ENCODE results near the gene CCDC93.
"Not testable (repeated sequence)": the region's sequence is repeated elsewhere in the genome, so short reads cannot be mapped to it uniquely, and the experiment has no call there.

Gene CCDC93

GRCh38 chr2:117931978-117932377, 81.9 kb downstream of the CCDC93 start:
- TF ChIP-seq TAF1 (IDR thresholded peaks at IDR 0.05; ENCODE audit: borderline replicate concordance, low read depth, low read length) (no peak), POLR2AphosphoS5 (IDR thresholded peaks at IDR 0.05; ENCODE audit: low read depth, low read length) (no peak), POLR2A (IDR thresholded peaks at IDR 0.05; ENCODE audit: low read depth, low read length) (no peak)
- DNase-seq (ENCODE audit: insufficient read length): no peak
- no peak for FAIRE-seq

GRCh38 chr2:117931266-117931665, 82.6 kb downstream of the CCDC93 start:
- no peak for DNase-seq (ENCODE audit: insufficient read length)
- TF ChIP-seq POLR2A (IDR thresholded peaks at IDR 0.05; ENCODE audit: low read depth, low read length) (no peak), POLR2AphosphoS5 (IDR thresholded peaks at IDR 0.05; ENCODE audit: low read depth, low read length) (no peak), TAF1 (IDR thresholded peaks at IDR 0.05; ENCODE audit: borderline replicate concordance, low read depth, low read length) (no peak)
- no peak for FAIRE-seq

GRCh38 chr2:117930775-117931174, 83.1 kb downstream of the CCDC93 start:
- TF ChIP-seq POLR2AphosphoS5 (IDR thresholded peaks at IDR 0.05; ENCODE audit: low read depth, low read length) (no peak), TAF1 (IDR thresholded peaks at IDR 0.05; ENCODE audit: borderline replicate concordance, low read depth, low read length) (no peak), POLR2A (IDR thresholded peaks at IDR 0.05; ENCODE audit: low read depth, low read length) (no peak)
- FAIRE-seq (no peak), DNase-seq (ENCODE audit: insufficient read length) (no peak)

DNA sequence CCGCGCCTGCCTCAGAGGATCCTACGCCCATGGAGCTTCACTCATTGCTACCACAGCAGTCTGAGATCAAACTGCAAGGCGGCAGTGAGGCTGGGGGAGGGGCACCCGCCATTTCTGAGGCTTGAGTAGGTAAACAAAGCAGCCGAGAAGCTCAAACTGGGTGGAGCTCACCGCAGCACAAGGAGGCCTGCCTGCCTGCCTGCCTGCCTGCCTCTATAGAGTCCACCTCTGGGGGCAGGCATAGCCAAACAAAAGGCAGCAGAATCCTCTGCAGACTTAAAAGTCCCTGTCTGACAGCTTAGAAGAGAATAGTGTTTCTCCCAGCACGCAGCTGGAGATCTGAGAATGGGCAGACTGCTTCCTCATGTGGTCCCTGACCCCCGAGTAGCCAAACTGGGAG, 90.4 kb downstream of the CCDC93 start:
- FAIRE-seq: not testable (repeated sequence)

DNA sequence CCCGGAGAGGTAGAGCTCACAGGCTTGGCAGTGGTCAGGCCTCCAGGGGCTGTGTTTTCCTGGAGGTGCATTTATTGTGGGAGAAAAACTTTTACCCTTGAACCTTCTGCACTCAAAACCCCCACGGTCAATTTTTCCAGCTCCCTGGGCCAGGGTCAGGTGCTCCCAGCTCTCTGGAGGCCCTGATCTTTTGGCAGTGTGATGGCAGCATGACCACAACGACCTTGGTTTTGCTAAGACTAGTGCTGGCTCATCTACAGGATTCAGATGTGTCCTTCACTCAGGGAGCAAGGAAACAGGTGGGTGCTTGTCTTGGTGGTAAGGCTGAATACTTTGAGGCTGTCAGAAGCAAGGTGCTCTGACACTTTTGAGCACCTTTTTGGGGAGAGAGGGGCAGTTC, 92.3 kb downstream of the CCDC93 start:
- no peak for FAIRE-seq

More for the DNA sequence above, 90.4 kb downstream of the CCDC93 start:
- not testable (repeated sequence) for DNase-seq (ENCODE audit: insufficient read length)

GRCh38 chr2:117918608-117919007, 95.3 kb downstream of the CCDC93 start:
- FAIRE-seq: no peak
- no peak for DNase-seq (ENCODE audit: insufficient read length)
- TF ChIP-seq TAF1 (IDR thresholded peaks at IDR 0.05; ENCODE audit: borderline replicate concordance, low read depth, low read length) (no peak), POLR2A (IDR thresholded peaks at IDR 0.05; ENCODE audit: low read depth, low read length) (no peak), POLR2AphosphoS5 (IDR thresholded peaks at IDR 0.05; ENCODE audit: low read depth, low read length) (no peak)

More for the DNA sequence above, 92.3 kb downstream of the CCDC93 start:
- no peak for DNase-seq (ENCODE audit: insufficient read length)
- no peak for TF ChIP-seq TAF1 (IDR thresholded peaks at IDR 0.05; ENCODE audit: borderline replicate concordance, low read depth, low read length)
- TF ChIP-seq POLR2A (IDR thresholded peaks at IDR 0.05; ENCODE audit: low read depth, low read length): no peak
- no peak for TF ChIP-seq POLR2AphosphoS5 (IDR thresholded peaks at IDR 0.05; ENCODE audit: low read depth, low read length)

DNA sequence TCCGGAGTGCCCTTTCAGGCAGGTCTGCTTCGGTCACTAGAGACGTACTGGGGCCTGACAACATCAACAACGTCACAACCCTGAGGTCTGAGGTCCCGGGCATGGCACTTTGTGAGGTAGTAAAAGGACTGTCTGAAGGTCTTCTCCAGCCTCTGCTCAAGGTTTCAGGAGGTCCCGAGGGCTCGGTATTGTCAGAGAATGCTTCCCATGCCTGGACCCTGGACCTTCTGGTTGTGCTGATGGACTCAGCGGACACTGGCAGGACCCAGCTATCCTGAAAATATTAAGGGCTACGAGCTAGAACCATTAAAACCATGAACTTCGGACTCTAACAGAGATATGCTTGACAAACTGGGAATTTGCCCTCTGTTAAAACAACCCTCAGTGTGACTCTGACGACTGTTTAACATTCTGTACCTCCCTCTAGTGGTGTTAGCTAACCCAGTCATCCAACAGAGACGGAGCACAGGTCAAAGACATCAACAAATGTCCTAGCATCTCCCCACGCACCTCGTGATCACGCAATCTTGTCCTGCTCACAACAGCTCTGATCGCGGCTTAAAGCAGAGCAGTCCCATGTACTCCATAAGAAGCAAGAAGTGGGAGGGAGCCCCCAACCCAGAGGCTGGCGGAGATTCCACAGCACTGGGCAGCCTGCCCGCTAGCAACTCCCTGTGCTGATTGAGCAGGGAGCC, 96.5 kb downstream of the CCDC93 start:
- no peak for FAIRE-seq
- no peak for DNase-seq (ENCODE audit: insufficient read length)
- TF ChIP-seq TAF1 (IDR thresholded peaks at IDR 0.05; ENCODE audit: borderline replicate concordance, low read depth, low read length) (no peak), POLR2AphosphoS5 (IDR thresholded peaks at IDR 0.05; ENCODE audit: low read depth, low read length) (no peak), POLR2A (IDR thresholded peaks at IDR 0.05; ENCODE audit: low read depth, low read length) (no peak)

DNA sequence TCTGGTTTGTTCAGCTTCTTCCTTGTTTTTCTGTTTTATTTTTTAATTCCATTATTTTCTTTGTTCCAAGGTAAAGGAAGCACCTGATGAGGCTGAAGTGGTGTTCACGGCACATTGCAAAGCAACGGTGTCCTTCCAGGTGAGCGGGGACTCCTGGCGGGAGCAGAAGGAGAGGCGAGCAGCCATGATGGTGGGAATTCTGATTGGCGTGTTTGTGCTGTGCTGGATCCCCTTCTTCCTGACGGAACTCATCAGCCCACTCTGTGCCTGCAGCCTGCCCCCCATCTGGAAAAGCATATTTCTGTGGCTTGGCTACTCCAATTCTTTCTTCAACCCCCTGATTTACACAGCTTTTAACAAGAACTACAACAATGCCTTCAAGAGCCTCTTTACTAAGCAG, 110.9 kb downstream of the CCDC93 start:
- TF ChIP-seq POLR2A (IDR thresholded peaks at IDR 0.05; ENCODE audit: low read depth, low read length) (no peak), TAF1 (IDR thresholded peaks at IDR 0.05; ENCODE audit: borderline replicate concordance, low read depth, low read length) (no peak), POLR2AphosphoS5 (IDR thresholded peaks at IDR 0.05; ENCODE audit: low read depth, low read length) (no peak)
- FAIRE-seq (no peak), DNase-seq (ENCODE audit: insufficient read length) (no peak)

GRCh38 chr2:117888897-117889296, 125.0 kb downstream of the CCDC93 start:
- TF ChIP-seq TAF1 (IDR thresholded peaks at IDR 0.05; ENCODE audit: borderline replicate concordance, low read depth, low read length) (no peak), POLR2AphosphoS5 (IDR thresholded peaks at IDR 0.05; ENCODE audit: low read depth, low read length) (no peak), POLR2A (IDR thresholded peaks at IDR 0.05; ENCODE audit: low read depth, low read length) (no peak)
- FAIRE-seq: peak; percentile 58
- DNase-seq (ENCODE audit: insufficient read length): no peak

GRCh38 chr2:117885308-117885707, 128.6 kb downstream of the CCDC93 start:
- no peak for FAIRE-seq
- DNase-seq (ENCODE audit: insufficient read length): no peak
- TF ChIP-seq TAF1 (IDR thresholded peaks at IDR 0.05; ENCODE audit: borderline replicate concordance, low read depth, low read length) (no peak), POLR2AphosphoS5 (IDR thresholded peaks at IDR 0.05; ENCODE audit: low read depth, low read length) (no peak), POLR2A (IDR thresholded peaks at IDR 0.05; ENCODE audit: low read depth, low read length) (no peak)

GRCh38 chr2:117879003-117879402, 134.9 kb downstream of the CCDC93 start:
- FAIRE-seq (no peak), DNase-seq (ENCODE audit: insufficient read length) (no peak)
- no peak for TF ChIP-seq POLR2A (IDR thresholded peaks at IDR 0.05; ENCODE audit: low read depth, low read length)
- TF ChIP-seq TAF1 (IDR thresholded peaks at IDR 0.05; ENCODE audit: borderline replicate concordance, low read depth, low read length): no peak
- TF ChIP-seq POLR2AphosphoS5 (IDR thresholded peaks at IDR 0.05; ENCODE audit: low read depth, low read length): no peak

DNA sequence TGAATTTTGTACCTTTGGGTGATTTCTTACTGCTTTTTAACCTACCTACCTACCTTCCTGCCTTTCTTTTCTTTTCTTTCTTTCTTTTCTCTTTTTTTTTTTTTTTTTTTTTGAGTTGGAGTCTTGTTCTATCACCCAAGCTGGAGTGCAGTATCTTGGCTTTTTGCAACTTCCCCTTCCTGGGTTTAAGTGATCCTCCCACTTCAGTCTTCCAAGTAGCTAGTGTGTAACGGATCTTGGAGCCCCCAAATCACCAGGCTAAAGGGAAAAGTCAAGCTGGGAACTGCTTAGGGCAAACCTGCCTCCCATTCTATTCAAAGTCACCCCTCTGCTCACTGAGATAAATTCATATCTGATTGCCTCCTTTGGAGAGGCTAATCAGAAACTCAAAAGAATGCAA, 138.1 kb downstream of the CCDC93 start:
- no peak for DNase-seq (ENCODE audit: insufficient read length)
- TF ChIP-seq POLR2A (IDR thresholded peaks at IDR 0.05; ENCODE audit: low read depth, low read length) (no peak), POLR2AphosphoS5 (IDR thresholded peaks at IDR 0.05; ENCODE audit: low read depth, low read length) (no peak), TAF1 (IDR thresholded peaks at IDR 0.05; ENCODE audit: borderline replicate concordance, low read depth, low read length) (no peak)
- no peak for FAIRE-seq
